ENCODE data around the gene PPP1R37. TPM values are rescaled to one million over a fixed set of nuclear protein-coding genes. Genes with fewer than 3 reads are reported as not detected.

The PPP1R37 gene
- total and polyA plus RNA-seq, 2 of the 13 experiments (the other 11 are each of a cell fraction or from before 2014, with no cell fraction given) = 9.0 to 14.3 TPM

- TF ChIP-seq CREB1 (IDR thresholded peaks at IDR 0.05) (peak; percentile 52; the same call in 1 of the 2 replicates), CREB1 (CRISPR knock-in tag; IDR thresholded peaks at IDR 0.05) (peak; percentile 56), ZNF816 (CRISPR knock-in tag; IDR thresholded peaks at IDR 0.05; ENCODE audit: borderline replicate concordance) (no peak), ZNF441 (CRISPR knock-in tag; IDR thresholded peaks at IDR 0.05; ENCODE audit: borderline replicate concordance) (peak; percentile 72; the same call in 1 of the 2 replicates), NRL (CRISPR knock-in tag; IDR thresholded peaks at IDR 0.05; ENCODE audit: borderline replicate concordance) (peak; percentile 13; the same call in 1 of the 2 replicates), PAWR (CRISPR knock-in tag; IDR thresholded peaks at IDR 0.05; ENCODE audit: borderline replicate concordance) (no peak), RELA (CRISPR knock-in tag; IDR thresholded peaks at IDR 0.05) (peak; percentile 82; the same call in 1 of the 2 replicates), CCAR2 (optimal IDR thresholded peaks at IDR 0.05; ENCODE audit: low read depth, low read length) (no peak), PHF5A (CRISPR knock-in tag; IDR thresholded peaks at IDR 0.05; ENCODE audit: low read depth, unreplicated experiment) (peak; percentile 69), ZNF318 (CRISPR knock-in tag; IDR thresholded peaks at IDR 0.05) (0 out of 2 replicates have a peak, but pooled peaks have one; percentile 66), HOXD1 (CRISPR knock-in tag; IDR thresholded peaks at IDR 0.05) (0 out of 2 replicates have a peak, but pooled peaks have one; percentile 44), KAT2B (IDR thresholded peaks at IDR 0.05; ENCODE audit: borderline replicate concordance, low read depth, low read length) (no peak), CREM (IDR thresholded peaks at IDR 0.05) (peak; percentile 79; the same call in 1 of the 2 replicates), CREM (CRISPR knock-in tag; IDR thresholded peaks at IDR 0.05) (no peak), TAF15 (IDR thresholded peaks at IDR 0.05; ENCODE audit: low read depth, low read length, poor library complexity, severe bottlenecking) (no peak)
- TF ChIP-seq, protein P1, sequence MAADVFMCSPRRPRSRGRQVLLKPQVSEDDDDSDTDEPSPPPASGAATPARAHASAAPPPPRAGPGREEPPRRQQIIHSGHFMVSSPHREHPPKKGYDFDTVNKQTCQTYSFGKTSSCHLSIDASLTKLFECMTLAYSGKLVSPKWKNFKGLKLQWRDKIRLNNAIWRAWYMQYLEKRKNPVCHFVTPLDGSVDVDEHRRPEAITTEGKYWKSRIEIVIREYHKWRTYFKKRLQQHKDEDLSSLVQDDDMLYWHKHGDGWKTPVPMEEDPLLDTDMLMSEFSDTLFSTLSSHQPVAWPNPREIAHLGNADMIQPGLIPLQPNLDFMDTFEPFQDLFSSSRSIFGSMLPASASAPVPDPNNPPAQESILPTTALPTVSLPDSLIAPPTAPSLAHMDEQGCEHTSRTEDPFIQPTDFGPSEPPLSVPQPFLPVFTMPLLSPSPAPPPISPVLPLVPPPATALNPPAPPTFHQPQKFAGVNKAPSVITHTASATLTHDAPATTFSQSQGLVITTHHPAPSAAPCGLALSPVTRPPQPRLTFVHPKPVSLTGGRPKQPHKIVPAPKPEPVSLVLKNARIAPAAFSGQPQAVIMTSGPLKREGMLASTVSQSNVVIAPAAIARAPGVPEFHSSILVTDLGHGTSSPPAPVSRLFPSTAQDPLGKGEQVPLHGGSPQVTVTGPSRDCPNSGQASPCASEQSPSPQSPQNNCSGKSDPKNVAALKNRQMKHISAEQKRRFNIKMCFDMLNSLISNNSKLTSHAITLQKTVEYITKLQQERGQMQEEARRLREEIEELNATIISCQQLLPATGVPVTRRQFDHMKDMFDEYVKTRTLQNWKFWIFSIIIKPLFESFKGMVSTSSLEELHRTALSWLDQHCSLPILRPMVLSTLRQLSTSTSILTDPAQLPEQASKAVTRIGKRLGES (CRISPR knock-in tag; IDR thresholded peaks at IDR 0.05; ENCODE audit: borderline replicate concordance) = 0 out of 2 replicates have a peak, but pooled peaks have one; percentile 42
- TF ChIP-seq, protein P2, sequence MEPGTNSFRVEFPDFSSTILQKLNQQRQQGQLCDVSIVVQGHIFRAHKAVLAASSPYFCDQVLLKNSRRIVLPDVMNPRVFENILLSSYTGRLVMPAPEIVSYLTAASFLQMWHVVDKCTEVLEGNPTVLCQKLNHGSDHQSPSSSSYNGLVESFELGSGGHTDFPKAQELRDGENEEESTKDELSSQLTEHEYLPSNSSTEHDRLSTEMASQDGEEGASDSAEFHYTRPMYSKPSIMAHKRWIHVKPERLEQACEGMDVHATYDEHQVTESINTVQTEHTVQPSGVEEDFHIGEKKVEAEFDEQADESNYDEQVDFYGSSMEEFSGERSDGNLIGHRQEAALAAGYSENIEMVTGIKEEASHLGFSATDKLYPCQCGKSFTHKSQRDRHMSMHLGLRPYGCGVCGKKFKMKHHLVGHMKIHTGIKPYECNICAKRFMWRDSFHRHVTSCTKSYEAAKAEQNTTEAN (CRISPR knock-in tag; conservative IDR thresholded peaks at IDR 0.05) = no peak; the same call in 1 of the 2 replicates
Observed at GRCh38 chr19:45045671-45046353, 47.2 kb upstream of the PPP1R37 start (continued).

All from HepG2 (cell line).